ENCODE measurements around the gene CYP2W1.

Gene CYP2W1

GRCh38 chr7:985127-985416, 2.1 kb downstream of the CYP2W1 start:
- H3K9me3 ChIP-seq (ENCODE audit: control insufficient read depth, low read length): no peaks in the 10 kb centered on the region
- no peaks in the 10 kb centered on the region for H3K79me2 ChIP-seq
- H2AFZ ChIP-seq: no peak overlapping the region
- H3K36me3 ChIP-seq (ENCODE audit: control insufficient read depth, insufficient read depth, low read length): no peaks in the 10 kb centered on the region
- no peak overlapping the region for H3K9ac ChIP-seq
- no peak for TF ChIP-seq CTCF (IDR thresholded peaks at IDR 0.05)
- H3K4me2 ChIP-seq (ENCODE audit: low read length): no peak overlapping the region
- H3K4me1 ChIP-seq: peaks cover 2% of the 10 kb centered on the region
- H3K27ac ChIP-seq: no peak overlapping the region
- H3K4me3 ChIP-seq (ENCODE audit: low read depth, low read length): no peak overlapping the region
- H3K27me3 ChIP-seq (ENCODE audit: control insufficient read depth, insufficient read depth, low read length): no peaks in the 10 kb centered on the region

- H3K4me3 ChIP-seq (ENCODE audit: low read depth, low read length): no peak overlapping the region
These were observed 3.1 kb downstream of the CYP2W1 start for GRCh38 chr7:985915-986741.

GRCh38 chr7:986766-987751, 4.1 kb downstream of the CYP2W1 start:
- Histone ChIP-seq H3K4me2 (ENCODE audit: low read length) (no peak overlapping the region), H3K4me3 (ENCODE audit: low read depth, low read length) (no peak overlapping the region), H3K36me3 (ENCODE audit: control insufficient read depth, insufficient read depth, low read length) (no peaks in the 10 kb centered on the region), H3K9me3 (ENCODE audit: control insufficient read depth, low read length) (no peaks in the 10 kb centered on the region), H3K27me3 (ENCODE audit: control insufficient read depth, insufficient read depth, low read length) (no peaks in the 10 kb centered on the region), H3K4me1 (peaks cover 2% of the 10 kb centered on the region), H3K27ac (no peak overlapping the region), H2AFZ (no peak overlapping the region), H3K79me2 (no peaks in the 10 kb centered on the region), H3K9ac (no peak overlapping the region)
- no peak for TF ChIP-seq CTCF (IDR thresholded peaks at IDR 0.05)

More at GRCh38 chr7:985915-986741, 3.1 kb downstream of the CYP2W1 start:
- H3K9ac ChIP-seq: no peak overlapping the region
- no peaks in the 10 kb centered on the region for H3K9me3 ChIP-seq (ENCODE audit: control insufficient read depth, low read length)
- H3K27ac ChIP-seq: no peak overlapping the region
- H3K36me3 ChIP-seq (ENCODE audit: control insufficient read depth, insufficient read depth, low read length): no peaks in the 10 kb centered on the region
- H3K4me2 ChIP-seq (ENCODE audit: low read length): no peak overlapping the region
- no peak overlapping the region for H2AFZ ChIP-seq
- no peaks in the 10 kb centered on the region for H3K79me2 ChIP-seq
- peaks cover 2% of the 10 kb centered on the region for H3K4me1 ChIP-seq
- TF ChIP-seq CTCF (IDR thresholded peaks at IDR 0.05): no peak
- H3K27me3 ChIP-seq (ENCODE audit: control insufficient read depth, insufficient read depth, low read length): no peaks in the 10 kb centered on the region

- Histone ChIP-seq H3K4me1 (peaks cover 2% of the 10 kb centered on the region), H3K4me3 (ENCODE audit: low read depth, low read length) (no peak overlapping the region), H3K27me3 (ENCODE audit: control insufficient read depth, insufficient read depth, low read length) (no peaks in the 10 kb centered on the region), H3K79me2 (no peaks in the 10 kb centered on the region), H3K4me2 (ENCODE audit: low read length) (no peak overlapping the region), H2AFZ (peak overlapping the region; percentile 73), H3K27ac (no peak overlapping the region), H3K36me3 (ENCODE audit: control insufficient read depth, insufficient read depth, low read length) (no peaks in the 10 kb centered on the region), H3K9ac (no peak overlapping the region), H3K9me3 (ENCODE audit: control insufficient read depth, low read length) (no peaks in the 10 kb centered on the region)
- no peak for TF ChIP-seq CTCF (IDR thresholded peaks at IDR 0.05)
These were observed 4.9 kb downstream of the CYP2W1 start for GRCh38 chr7:987909-988308.
